Measurements from ENCODE around the gene E2F7.

Gene E2F7

GRCh38 chr12:77049767-77050353 lies 15.5 kb downstream of the E2F7 start:
- peak; percentile 76 for TF ChIP-seq CTCF (IDR thresholded peaks at IDR 0.05; ENCODE audit: low read depth, low read length)
- peak; percentile 23 for DNase-seq (ENCODE audit: extremely low read depth, low read depth)

DNA sequence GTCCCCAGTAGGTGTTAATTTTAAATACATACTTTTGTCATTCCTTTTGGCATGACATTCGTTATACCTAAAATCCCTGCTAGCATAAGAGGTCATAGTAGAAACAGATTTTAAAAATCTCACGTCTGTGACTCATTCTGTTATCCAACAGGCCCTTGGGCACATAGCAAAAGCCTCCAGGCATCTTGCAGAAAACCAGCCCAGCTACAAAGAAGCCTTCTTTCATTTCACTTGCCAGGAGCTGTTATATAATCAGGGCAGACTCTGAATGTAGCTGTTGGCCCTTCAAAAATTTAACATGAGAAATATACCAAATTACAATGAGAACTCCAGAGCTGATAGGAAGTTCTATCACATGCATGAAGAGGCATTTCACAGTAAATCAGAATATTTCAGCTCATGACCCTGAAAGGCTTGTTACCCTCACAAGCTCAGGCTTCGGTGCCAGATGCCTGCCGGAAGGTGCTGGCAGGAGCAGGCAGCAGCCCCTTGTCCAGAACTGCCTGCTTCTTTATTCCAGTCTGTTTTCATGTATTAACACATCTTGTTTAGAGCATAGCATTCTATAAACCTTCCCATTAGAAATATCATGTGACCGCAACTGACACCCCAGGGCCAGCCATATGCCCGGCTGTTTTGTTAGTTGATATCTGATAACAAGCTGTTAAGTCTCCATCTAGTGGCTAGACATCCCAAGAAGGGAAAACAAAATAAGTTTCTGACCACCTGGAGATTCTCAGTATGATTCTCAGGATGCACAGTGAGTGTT lies 17.8 kb downstream of the E2F7 start:
- peak; percentile 11 for TF ChIP-seq CTCF (IDR thresholded peaks at IDR 0.05; ENCODE audit: low read depth, low read length)

GRCh38 chr12:77046468-77046867 lies 18.9 kb downstream of the E2F7 start:
- TF ChIP-seq CTCF (IDR thresholded peaks at IDR 0.05; ENCODE audit: low read depth, low read length), result no peak
- DNase-seq (ENCODE audit: extremely low read depth, low read depth), result no peak

More for the DNA sequence above, 17.8 kb downstream of the E2F7 start:
- no peak for DNase-seq (ENCODE audit: extremely low read depth, low read depth)

GRCh38 chr12:77045183-77045582 lies 20.2 kb downstream of the E2F7 start:
- DNase-seq (ENCODE audit: extremely low read depth, low read depth), result no peak
- TF ChIP-seq CTCF (IDR thresholded peaks at IDR 0.05; ENCODE audit: low read depth, low read length), result no peak

DNA sequence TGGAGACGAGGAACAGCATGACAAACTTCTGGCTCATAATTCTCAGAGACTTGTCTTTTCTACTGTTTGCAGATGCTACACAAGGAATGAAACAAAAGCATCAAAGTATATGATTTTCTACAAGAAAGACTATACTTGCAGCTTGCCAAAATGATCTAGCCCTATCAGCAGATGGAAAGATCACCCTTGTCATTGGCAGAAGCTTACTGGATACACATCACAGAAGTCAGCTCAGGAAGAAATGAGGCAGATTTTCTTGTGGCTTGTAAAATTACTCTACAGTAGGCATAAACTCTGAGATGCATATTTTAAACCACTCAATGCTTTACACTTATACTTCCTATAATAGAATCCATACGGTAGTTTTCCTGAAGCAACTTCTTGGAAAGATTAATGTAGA lies 20.6 kb downstream of the E2F7 start:
- TF ChIP-seq CTCF (IDR thresholded peaks at IDR 0.05; ENCODE audit: low read depth, low read length), result no peak
- DNase-seq (ENCODE audit: extremely low read depth, low read depth), result no peak

GRCh38 chr12:77042833-77043232 lies 22.5 kb downstream of the E2F7 start:
- no peak for TF ChIP-seq CTCF (IDR thresholded peaks at IDR 0.05; ENCODE audit: low read depth, low read length)
- DNase-seq (ENCODE audit: extremely low read depth, low read depth), result no peak

DNA sequence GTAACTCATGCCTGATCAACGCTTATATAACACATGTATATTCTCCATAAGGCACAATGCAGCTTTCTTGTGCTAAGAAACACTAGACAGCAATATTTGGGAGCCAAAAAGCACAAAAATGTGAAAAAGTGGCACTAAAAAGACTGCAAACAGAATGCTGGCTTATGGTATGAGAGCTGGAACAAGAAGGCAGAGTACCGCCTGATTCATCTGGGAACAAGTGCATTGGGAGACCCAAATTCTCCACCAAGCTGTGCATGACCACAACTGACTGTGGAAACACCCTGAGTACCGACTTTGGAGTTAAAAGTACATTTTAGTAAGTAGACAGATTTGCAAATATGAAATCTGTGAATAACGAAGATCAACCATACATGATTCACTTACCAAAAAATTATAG lies 25.1 kb downstream of the E2F7 start:
- no peak for DNase-seq (ENCODE audit: extremely low read depth, low read depth)
- TF ChIP-seq CTCF (IDR thresholded peaks at IDR 0.05; ENCODE audit: low read depth, low read length), result no peak

Data from AG09319 (cell line).